GM12892 (cell line): ENCODE results near the gene ETV3.

Experiments used
- POLR2A ChIP-seq: IDR thresholded peaks from 2 replicates; pipeline ENCODE4 v1.6.1; 2011; ENCODE audit warnings: low read depth, low read length, control low read depth
- POLR2AphosphoS5 ChIP-seq: IDR thresholded peaks from 2 replicates; pipeline ENCODE4 v1.6.1; 2011; ENCODE audit warnings: low read depth, low read length, control low read depth
- TAF1 ChIP-seq: IDR thresholded peaks from 2 replicates; pipeline ENCODE4 v1.6.1; 2011; ENCODE audit warnings: low read depth, mild to moderate bottlenecking, control low read depth, low read length, borderline replicate concordance

DNA sequence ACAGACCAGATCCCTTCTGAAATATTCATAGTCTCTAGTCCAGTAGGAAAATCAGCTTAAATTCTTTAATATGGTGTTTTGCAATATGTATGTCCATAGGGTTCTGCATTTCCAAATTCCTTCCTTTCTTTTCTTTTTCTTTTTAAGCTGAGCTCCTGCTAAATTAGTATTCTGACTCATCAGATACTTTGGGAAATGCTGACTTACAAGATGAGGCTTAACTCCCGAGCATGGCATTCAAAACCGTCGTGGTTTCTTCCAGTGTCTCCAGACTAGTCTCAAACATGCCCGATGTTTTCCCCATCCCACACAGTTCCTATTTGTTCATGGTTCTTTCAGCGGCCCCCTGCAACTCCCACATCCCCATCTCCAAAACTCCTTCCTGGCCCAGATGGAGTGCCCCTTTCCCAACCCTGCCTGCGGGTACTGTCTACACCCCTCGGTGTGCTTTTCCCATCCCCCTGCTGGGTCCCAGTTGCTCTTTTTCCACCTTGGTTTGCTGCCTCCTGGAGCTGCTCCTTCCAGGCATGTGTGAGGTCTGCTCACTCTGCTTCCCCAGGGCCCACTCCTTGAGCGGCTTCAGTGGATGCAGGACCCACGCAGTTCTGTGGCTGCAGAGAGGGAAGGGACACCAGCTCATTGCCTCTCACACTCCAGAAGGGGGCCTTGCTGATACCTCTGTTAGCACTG, 19.5 kb upstream of the ETV3 start:
- TF ChIP-seq POLR2A, result no peak
- no peak for TF ChIP-seq POLR2AphosphoS5
- no peak for TF ChIP-seq TAF1
